Measurements from ENCODE around the gene SFT2D1. TPM values are rescaled to one million over a fixed set of nuclear protein-coding genes. Genes with fewer than 3 reads are reported as not detected.
"Not testable (repeated sequence)": the region's sequence is repeated elsewhere in the genome, so short reads cannot be mapped to it uniquely, and the experiment has no call there.

Gene SFT2D1
- total RNA-seq, result 21.9 TPM
- long read RNA-seq, transcript SFT2D1-201 (8 exons, 1,079 nt), result major isoform, 13 of 14 reads
- long read RNA-seq, partial matches to known transcripts, result 0 of 14 reads
- long read RNA-seq, other reads (novel, unspliced or antisense), result 1 of 14 reads

DNA sequence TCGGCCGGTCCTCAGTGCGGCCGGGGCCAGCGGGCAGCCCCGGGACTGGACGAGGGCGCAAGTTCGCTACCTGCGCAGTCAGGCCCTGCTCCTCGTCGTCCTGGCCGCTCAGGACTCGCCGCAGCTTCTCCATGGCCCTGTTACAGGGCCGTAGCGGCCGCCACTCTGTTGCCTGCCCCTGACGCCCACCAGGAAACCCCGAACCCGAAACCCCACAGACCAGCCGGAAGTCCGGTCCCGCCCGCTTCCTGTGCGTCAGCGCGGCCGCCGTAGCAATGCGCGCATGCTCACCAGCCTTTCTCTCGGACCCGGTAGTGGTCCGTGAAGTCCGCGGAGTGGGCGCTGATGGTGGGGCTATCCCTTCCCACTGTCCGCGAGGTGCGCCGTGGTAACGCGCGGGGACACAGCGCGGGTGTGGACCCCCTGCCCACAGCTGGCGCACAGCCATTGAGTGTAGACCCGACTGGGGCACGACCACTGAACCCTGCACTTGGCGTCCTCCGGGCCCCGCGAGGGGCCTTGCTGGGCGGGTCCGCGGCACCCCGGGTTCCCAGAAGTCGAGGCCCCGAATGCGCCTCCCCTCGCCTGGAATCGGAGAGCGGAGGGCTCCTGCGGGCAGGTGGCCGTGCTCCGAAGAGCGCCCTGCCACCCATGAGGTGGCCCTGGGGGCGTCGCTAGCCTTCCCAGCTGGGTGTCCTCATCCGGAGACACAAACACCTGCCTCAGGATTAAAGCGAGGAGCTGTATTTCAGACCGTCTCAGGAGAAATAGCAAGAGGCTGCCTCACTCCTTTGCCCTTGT lies at the start of gene SFT2D1:
Gene SFT2D1, minus strand, starts transcription at position 197 of the 801 bp plus-strand sequence. Its CDS starts 64 bp downstream, at position 133.
- peak; percentile 95 for DNase-seq (ENCODE audit: missing footprints)
- intact Hi-C loops (cut with DNase I), result loop anchor here (2.0 kb wide), 1 partner anchor 40 kb away; the partner anchor contains the start of gene MPC1
- ATAC-seq, result peak; percentile 95

DNA sequence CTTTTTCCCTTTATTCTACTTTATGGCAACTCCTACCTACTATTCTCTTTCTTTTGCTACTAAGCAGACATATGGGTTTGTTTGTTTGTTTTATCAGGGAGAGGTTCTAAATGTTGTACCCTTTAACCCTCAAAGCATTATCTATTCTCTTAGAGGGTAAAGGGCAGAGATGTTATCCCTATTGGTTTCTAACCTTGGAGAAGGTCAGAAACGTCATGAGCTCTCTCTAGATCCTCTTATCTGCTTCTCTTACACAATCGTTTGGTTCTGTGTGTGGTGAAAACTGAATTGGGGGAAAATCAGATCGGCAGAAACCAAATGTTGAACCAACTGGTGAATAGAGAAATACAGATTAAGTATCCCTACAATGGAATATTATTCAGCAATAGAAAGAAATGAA lies 46.8 kb upstream of the SFT2D1 start:
- DNase-seq (ENCODE audit: missing footprints), result no peak
- intact Hi-C loops (cut with DNase I), result no loop called here
- ATAC-seq, result no peak

DNA sequence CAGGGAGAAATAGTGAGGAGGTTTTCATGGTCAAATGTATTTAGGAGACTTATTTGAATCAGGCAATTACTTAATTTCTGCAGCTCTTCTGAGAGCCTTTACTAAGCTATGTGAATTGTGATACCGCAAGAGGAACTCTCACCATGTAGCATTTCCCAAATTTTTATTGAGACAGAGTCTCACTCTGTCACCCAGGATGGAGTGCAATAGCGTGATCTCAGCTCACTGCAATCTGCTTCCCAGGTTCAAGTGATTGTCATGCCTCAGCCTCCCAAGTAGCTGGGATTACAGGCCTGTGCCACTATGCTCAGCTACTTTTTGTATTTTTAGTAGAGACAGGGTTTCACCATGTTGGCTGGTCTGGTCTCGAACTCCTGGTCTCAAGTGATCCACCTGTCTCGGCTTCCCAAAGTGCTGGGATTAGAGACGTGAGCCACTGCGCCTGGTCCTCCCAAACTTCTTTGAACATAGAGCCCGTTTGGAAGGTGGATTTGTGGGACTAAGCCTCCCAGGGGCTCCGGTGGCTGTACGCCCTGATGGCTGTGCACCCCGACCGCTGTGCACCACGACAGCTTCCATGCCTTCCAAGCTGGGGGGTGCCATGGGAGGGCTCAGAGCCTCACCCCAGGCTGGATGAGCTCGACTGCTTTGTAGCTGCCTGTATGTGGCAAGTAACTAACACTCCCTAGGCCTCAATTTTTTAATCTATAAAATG lies 46.1 kb upstream of the SFT2D1 start:
- DNase-seq (ENCODE audit: missing footprints) (no peak), ATAC-seq (no peak)
- intact Hi-C loops (cut with DNase I), result no loop called here

DNA sequence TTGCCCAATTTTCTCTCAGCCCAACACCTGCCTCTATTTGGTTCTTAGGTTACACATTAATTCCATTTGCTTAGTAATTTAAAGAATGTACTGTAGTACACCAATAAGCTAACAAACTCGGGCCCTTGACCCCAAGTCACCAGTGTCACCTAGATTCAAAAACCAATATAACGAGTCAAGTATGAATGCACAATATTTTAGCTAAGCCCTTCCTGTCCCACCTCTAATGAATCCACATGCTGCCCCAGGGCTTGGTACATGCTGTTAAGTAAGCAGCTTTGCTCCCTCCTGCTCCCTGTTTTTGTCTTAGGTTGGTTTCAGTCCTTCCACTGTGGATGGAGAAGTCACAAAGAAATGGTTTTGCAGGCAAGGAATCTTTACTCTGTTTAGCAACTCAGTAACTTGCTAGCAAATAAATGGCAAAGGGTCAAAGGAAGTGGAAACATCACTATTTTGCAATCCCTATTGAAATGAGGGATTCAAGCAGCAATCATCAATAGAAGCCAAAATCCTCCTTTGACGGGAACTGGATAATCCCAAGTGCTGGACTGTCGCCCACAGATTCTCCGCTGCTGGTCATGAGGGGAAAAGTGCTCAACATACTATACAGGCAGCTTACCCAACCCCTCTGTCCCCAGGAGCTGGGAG lies 45.4 kb upstream of the SFT2D1 start:
- intact Hi-C loops (cut with DNase I), result no loop called here
- DNase-seq (ENCODE audit: missing footprints) (no peak), ATAC-seq (no peak)

DNA sequence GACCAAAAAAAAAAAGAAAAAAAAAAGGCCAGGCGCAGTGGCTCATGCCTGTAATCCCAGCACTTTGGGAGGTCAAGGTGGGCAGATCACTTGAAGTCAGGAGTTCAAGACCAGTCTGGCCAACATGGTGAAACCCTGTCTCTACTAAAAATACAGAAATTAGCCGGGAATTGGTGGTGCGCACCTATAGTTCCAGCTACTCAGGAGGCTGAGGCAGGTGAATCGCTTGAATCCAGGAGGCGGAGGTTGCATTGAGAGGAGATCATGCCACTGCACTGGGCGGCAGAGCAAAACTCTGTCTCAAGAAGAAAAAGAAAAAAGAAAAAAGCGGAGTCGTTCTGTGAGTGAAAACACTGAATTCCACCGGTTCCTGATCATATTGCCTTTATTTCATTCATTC lies 44.8 kb upstream of the SFT2D1 start:
- ATAC-seq; DNase-seq (ENCODE audit: missing footprints); intact Hi-C loops (cut with DNase I): not testable (repeated sequence)

DNA sequence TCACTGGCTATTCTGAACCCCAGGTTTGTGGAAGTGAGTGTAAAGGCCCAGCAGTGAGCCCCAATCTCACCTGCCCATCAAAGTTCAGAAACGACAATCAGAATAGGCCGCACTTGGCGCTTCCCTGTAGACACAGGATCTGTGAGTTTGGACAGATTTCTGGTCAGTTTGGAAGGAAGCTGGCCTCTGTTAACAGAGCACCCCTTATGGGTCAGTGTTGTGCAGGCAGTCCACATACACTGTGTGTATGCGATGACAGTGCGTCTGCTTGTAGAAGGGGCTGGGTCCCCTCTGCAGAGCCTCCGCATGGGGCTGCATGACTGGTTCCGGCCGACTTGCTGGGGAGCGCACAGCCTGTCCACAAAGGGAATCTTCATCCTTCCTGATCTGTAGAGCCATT lies 43.8 kb upstream of the SFT2D1 start:
- ATAC-seq (no peak), DNase-seq (ENCODE audit: missing footprints) (no peak)
- intact Hi-C loops (cut with DNase I), result no loop called here

DNA sequence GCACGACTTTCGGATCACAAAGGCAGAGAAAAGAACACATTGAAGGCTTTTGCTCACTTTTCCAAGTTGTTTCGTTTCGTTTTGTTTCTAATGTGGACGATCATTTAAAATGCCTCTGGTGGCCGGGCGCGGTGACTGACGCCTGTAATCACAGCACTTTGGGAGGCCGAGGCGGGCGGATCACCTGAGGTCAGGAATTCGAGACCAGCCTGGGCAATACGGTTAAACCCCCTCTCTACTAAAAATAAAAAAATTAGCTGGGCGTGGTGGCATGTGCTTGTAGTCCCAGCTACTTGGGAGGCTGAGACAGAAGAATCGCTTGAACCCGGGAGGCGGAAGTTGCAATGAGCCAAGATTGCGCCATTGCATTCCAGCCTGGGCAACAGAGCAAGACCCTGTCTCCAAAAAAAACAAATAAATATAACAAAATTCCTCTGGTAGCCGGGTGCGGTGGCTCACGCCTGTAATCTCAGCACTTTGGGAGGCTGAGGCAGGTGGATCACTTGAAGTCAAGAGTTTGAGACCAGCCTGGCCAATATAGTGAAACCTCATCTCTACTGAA lies 41.5 kb upstream of the SFT2D1 start:
- intact Hi-C loops (cut with DNase I), result loop anchor here (2.0 to 5.0 kb wide), 3 partner anchors 41 to 173 kb away; partner anchors contain the start of gene SFT2D1
- not testable (repeated sequence) for ATAC-seq
- peak; percentile 76 for DNase-seq (ENCODE audit: missing footprints)

DNA sequence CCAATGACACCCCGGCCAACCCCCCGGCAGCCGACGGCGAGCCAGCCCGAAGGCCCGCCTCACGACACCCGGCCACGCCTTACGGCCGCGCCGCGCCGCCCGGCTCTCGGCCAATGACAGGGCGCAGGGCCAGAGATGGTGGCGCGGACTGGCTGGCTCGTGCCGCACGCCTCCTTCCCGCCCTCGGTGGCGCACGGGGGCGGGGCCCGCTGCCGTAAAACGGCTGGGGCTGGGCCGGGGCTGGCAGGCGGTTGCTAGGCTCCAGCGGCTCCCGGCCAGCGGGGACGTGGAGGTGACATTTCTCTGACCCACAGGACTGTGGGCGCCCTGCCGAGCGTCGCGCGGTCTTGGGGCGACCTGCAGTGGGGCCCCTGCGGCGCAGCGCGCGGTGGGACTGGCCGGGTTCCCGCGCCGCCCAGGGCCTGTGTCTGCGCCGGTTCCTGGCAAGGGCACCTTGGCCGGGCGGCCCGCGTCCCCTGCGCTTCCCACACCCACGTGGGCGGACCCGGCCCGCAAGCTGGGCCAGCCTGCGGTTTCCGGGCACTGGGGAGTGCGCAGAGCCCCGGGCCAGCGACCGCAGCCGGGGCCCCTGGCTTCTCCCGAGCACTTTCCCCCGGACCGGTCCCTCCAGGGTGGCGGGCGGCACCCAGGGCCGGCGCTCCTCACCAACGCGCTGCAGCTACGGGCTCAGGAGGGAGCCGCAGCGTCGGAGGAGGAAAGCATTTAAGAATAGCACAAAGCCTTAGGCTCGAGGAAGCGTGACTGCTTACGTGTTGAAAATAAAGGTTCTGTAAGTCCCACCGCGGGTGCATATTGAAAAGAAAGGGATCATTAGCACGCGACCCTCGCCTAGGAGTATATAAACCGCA lies 40.8 kb upstream of the SFT2D1 start, which contains the start of gene MPC1:
Gene MPC1, minus strand, starts transcription at position 8 of the 869 bp plus-strand sequence. CDS start 64 bp downstream, outside the sequence.
- ATAC-seq (peak; percentile 98), DNase-seq (ENCODE audit: missing footprints) (peak; percentile 98)
- intact Hi-C loops (cut with DNase I), result loop anchor here (2.0 to 5.0 kb wide), 3 partner anchors 40 to 174 kb away; partner anchors contain the start of gene SFT2D1

DNA sequence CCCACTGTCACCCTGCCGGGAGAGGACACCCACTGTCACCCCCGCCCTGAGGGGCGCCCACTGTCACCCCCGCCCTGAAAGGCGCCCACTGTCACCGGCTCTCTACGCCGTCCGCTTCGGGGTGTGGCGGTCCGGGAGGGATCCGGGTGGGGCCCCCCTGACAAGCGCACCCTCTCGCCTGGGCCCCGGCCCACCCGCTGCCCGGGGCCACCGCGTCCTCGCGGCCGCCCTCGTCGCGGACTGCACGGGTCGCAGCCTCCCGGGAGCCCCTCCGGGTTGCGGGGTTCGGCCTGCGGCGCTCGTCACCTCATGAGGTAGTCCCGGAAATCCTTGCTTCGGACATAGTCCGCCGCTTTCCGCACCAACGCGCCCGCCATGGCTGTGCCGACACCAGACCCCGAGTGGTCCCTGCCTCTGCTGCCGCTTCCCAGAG lies 40.2 kb upstream of the SFT2D1 start:
- peak; percentile 29 for ATAC-seq
- DNase-seq (ENCODE audit: missing footprints), result no peak
- intact Hi-C loops (cut with DNase I), result loop anchor here (2.0 to 5.0 kb wide), 3 partner anchors 40 to 175 kb away; partner anchors contain the start of gene SFT2D1

DNA sequence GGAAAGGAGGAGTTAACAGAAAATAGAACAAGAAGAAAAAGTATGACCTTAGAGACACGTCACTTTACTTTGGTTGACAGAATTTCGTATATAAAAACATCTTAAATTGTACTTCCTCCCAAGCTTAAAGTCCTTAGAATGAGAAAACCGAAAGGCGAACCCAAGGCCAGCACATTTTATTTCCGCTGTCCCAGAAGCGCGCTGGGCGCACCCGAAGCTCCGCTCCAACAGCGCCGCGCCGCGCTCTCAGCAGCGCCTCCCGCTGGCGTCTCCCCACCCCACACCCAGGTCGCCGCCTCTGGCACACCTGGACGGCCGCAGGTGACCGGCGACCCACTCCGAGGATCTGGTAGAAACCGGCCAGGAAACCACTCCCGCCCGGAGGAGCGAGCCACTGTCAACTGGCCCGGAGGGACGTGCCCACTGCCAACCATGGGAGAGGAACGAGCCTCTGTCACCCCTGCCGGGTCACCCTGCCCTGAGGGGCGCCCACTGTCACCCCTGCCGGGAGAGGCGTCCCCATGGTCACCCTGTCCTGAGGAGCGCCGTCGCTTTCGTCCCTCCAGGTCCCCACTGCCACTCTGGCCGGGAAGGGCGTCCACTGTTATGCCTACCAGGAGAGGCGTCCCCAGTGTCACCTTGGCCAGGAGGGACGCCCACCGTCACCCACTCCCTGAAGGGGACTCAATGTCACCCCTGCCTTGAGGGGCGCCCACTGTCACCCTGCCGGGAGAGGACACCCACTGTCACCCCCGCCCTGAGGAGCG lies 39.6 kb upstream of the SFT2D1 start:
- DNase-seq (ENCODE audit: missing footprints) (peak; percentile 85), ATAC-seq (peak; percentile 45)
- intact Hi-C loops (cut with DNase I), result loop anchor here (1.0 to 5.0 kb wide), 4 partner anchors 18 to 175 kb away; partner anchors contain the start of gene SFT2D1

DNA sequence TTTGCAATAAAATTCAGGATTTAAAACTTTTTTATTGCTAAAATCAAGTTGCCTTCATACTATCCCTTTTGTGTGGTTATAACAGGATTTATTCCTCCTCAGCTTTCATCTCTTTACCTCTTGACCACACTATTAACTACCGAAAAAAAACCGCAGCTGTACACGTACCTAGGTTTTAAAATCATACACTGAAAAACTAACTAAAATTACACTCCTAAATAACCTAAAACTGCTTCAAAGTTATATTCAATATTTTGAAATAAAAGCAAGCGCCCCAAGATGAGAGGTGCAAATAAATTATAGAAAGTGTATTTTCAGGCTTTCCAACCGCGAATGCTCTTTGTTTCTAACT lies 39.0 kb upstream of the SFT2D1 start:
- ATAC-seq (no peak), DNase-seq (ENCODE audit: missing footprints) (no peak)
- intact Hi-C loops (cut with DNase I), result loop anchor here (1.0 to 5.0 kb wide), 3 partner anchors 17 to 176 kb away; no protein-coding TSS in a partner anchor

DNA sequence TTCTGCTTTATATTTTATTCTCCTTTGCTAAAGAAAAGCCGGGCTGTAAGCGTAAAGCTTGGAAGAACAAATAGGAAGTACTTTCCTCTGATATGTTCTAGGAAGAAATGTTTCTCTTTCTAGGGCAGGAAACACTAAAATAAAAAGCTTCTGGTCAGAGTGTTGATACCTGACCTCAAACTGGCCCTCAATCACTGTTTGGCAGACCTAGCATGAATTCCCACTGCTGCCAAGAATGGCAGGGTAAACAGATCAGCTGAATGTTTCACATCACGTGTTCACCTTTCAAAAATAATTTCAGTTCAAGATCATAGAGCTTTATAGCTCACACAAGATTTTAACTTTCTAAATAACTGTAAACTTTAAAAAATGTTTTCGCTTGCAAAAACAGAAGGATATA lies 37.5 kb upstream of the SFT2D1 start:
- intact Hi-C loops (cut with DNase I), result loop anchor here (5.0 kb wide), 2 partner anchors 62 to 178 kb away; no protein-coding TSS in a partner anchor
- no peak for ATAC-seq
- no peak for DNase-seq (ENCODE audit: missing footprints)

DNA sequence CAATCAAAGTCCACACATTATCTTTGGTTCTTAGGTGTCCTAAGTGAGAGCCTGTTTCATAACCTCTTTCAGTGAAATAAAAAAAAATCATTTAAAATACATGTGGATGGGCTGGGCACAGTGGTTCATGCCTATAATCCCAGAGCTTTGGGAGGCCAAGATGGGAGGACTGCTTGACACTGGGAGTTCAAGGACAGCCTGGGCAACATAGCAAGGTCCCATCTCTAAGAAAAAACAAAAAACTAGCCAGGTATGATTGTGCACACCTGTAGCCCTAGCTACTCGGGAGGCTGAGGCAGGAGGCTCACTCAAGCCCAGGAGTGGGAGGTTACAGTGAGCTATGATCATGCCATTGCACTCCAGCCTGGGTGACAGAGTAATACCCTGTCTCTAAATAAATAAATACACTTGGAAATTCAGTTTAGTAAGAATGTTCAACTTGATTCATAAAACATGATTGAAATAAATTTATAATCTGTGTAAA lies 36.8 kb upstream of the SFT2D1 start:
- ATAC-seq (no peak), DNase-seq (ENCODE audit: missing footprints) (no peak)
- intact Hi-C loops (cut with DNase I), result no loop called here

DNA sequence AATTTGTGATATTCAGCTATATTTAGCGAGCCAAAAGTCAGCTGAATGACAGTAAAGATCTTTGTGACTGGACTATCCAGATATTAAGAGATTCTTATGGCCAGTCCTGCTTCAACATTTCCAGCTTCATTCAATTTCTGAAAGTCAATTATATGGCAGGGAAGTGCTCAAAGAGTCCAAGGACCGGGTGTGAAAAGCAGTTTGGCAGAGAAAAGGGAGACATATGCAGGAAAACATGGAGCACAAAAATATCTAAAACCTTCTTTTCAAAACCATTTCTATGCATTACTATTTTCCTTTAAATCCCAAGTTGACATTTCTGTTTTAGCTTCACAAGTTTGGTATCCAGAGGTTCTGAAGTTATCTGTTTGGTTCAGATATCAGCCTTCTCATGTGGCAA lies 35.4 kb upstream of the SFT2D1 start:
- ATAC-seq, result no peak
- intact Hi-C loops (cut with DNase I), result no loop called here
- DNase-seq (ENCODE audit: missing footprints), result no peak

DNA sequence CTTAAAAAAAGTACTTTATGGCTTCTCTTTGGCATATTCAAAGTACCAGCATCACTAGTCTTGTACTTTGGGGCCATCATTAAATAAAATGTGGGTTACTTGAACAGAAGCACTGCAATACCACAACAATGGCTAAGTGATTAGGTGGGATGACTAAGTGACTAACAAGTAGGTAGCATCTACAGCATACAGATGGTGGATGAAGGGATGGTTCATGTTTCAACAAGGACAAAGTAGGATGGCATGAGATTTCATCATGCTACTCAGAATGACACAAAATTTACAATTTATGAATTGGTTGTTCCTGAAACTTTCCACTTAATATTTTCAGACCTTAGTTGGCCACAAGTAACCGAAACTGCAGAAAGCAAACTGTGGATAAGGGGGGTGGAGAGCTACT lies 32.7 kb upstream of the SFT2D1 start:
- intact Hi-C loops (cut with DNase I), result no loop called here
- no peak for DNase-seq (ENCODE audit: missing footprints)
- ATAC-seq, result no peak

DNA sequence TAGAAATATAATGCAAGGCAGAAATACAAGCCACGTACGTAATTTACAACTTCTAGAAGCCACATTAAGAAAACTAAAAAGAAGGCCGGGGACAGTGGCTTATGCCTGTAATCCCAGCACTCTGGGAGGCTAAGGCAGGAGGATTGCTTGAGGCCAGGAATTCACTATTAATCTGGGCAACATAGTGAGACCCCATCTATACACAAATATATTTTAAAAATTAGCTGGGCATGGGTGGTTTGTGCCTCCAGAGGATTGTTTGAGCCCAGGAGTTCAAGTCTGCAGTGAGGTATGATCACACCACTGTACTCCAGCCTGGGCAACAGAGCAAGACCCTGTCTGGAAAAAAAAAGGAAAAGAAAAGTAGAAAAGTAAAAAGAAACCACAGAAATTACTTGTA lies 28.1 kb upstream of the SFT2D1 start:
- intact Hi-C loops (cut with DNase I), result no loop called here
- no peak for DNase-seq (ENCODE audit: missing footprints)
- ATAC-seq, result no peak

DNA sequence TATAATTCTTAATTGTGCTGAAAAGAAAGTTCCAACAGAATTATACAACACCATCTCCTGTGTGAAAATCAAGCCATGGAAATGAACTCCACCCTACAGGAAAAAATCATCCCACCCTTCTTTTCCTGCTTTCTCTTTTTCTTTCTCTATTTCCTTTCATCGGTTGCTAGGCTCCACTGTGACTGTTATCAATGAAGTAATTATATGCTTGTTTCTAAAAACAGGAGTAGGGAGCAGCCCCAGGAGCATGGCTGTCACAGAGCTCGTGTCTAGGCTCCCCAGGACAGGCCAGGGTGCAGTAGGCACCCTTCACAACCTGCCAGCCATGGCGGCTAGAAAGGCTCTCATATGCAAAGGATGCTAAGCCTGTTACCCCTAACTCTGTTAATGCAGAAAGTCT lies 27.4 kb upstream of the SFT2D1 start:
- intact Hi-C loops (cut with DNase I), result no loop called here
- DNase-seq (ENCODE audit: missing footprints) (no peak), ATAC-seq (no peak)

All from Right ventricle myocardium inferior (tissue), 1 donor.